HepG2 (cell line): ENCODE measurements around the gene OR2T34. TPM values are rescaled to one million over a fixed set of nuclear protein-coding genes. Genes with fewer than 3 reads are reported as not detected.
"Not testable (repeated sequence)": the region's sequence is repeated elsewhere in the genome, so short reads cannot be mapped to it uniquely, and the experiment has no call there.

ENCODE experiments used
- ATAC-seq: fragments of 200-7000 bp; cut with Tn5 transposase; 3 replicates; pipeline ENCODE4 v1.9.1; 2020; ENCODE audit warnings: mild to moderate bottlenecking, moderate library complexity
- BruUV-seq: library from RNA; stranded (reverse); fragments of 400-500 nt; replicated peaks from 2 replicates; lab custom pipeline; 2021; lab: Mats Ljungman, UMichigan
- CTCF ChIA-PET: fragments of 300-600 bp; formaldehyde crosslinking; extraction: SDS; loops from one replicate; lab custom pipeline; 2021; ENCODE audit warnings: low total read pairs, inconsistent platforms, low intra/inter-chr PET ratio; lab: Yijun Ruan, JAX
- POLR2A ChIA-PET: fragments of 350-600 bp; sonication (Branson Sonifier 250); formaldehyde crosslinking; loops from one replicate; lab custom pipeline; 2020; ENCODE audit warnings: antibody characterized with exemption, inconsistent platforms; lab: Yijun Ruan, JAX
- DNase-seq: peaks from one replicate; pipeline ENCODE4 v3.0.0-alpha.2; 2015; ENCODE audit warnings: low spot score
- FAIRE-seq: peaks from 3 replicates; lab custom pipeline; 2011; peaks lifted over from hg19 to GRCh38; lab: Jason Lieb, UNC
- H2AFZ ChIP-seq: one replicate; pipeline ENCODE4 v1.6.1; 2011; ENCODE audit warnings: low read length, inconsistent platforms
- H3K27ac ChIP-seq: fragments of 300-600 bp; 3 replicates; pipeline ENCODE4 v1.8.0; 2011; ENCODE audit warnings: mixed run types, mild to moderate bottlenecking, mixed read lengths, low read length, inconsistent platforms; ENCODE audit not compliant: insufficient read depth; ENCODE audit errors: extremely low read length
- H3K27me3 ChIP-seq, 2 experiments: fragments of 200-600 bp in 1 of 2; 2 replicates in 1 of 2; 3 replicates in 1 of 2; pipeline versions ENCODE4 v1.6.0 to v1.8.0; 2011; ENCODE audit warnings: low read length in 2 of 2, mild to moderate bottlenecking in 2 of 2, moderate library complexity in 2 of 2, inconsistent platforms in 1 of 2; ENCODE audit not compliant: insufficient read depth in 2 of 2, control insufficient read depth in 1 of 2
- H3K36me3 ChIP-seq, 2 experiments: fragments of 200-600 bp in 1 of 2; replicated peaks in 1 of 2; 2 replicates in 1 of 2; 3 replicates in 1 of 2; pipeline versions ENCODE4 v1.5.1 to v1.8.0; 2011; ENCODE audit warnings: low read length in 2 of 2, inconsistent platforms in 1 of 2; ENCODE audit not compliant: insufficient read depth in 2 of 2, control insufficient read depth in 1 of 2
- H3K4me1 ChIP-seq: 2 replicates; pipeline ENCODE4 v1.5.1; 2012; ENCODE audit warnings: low read length, inconsistent platforms; ENCODE audit not compliant: insufficient read depth
- H3K4me2 ChIP-seq: 2 replicates; pipeline ENCODE4 v1.6.0; 2011; ENCODE audit warnings: low read depth, low read length, inconsistent platforms
- H3K4me3 ChIP-seq, 3 experiments: fragments of 200-600 bp in 1 of 3; sonication (generic), shearing (Covaris generic) in 1 of 3; replicated peaks in 1 of 3; 2 replicates each; pipeline ENCODE4 v1.5.1; 2011 to 2016; ENCODE audit warnings: low read length in 3 of 3, inconsistent platforms in 2 of 3, low read depth in 2 of 3, mild to moderate bottlenecking in 2 of 3, control low read depth in 1 of 3, mixed read lengths in 1 of 3; ENCODE audit not compliant: insufficient read depth in 1 of 3
- H3K79me2 ChIP-seq: one replicate; pipeline ENCODE4 v1.6.1; 2011; ENCODE audit warnings: low read length, inconsistent platforms; ENCODE audit not compliant: insufficient read depth
- H3K9ac ChIP-seq: 2 replicates; pipeline ENCODE4 v1.6.0; 2011; ENCODE audit warnings: mild to moderate bottlenecking, low read depth, low read length, inconsistent platforms; ENCODE audit not compliant: insufficient read depth
- H3K9me3 ChIP-seq: 2 replicates; pipeline ENCODE4 v1.5.1; 2012; ENCODE audit warnings: mild to moderate bottlenecking, low read length
- H4K20me1 ChIP-seq: 2 replicates; pipeline ENCODE4 v1.6.0; 2011; ENCODE audit warnings: inconsistent platforms, mild to moderate bottlenecking, low read length, moderate library complexity; ENCODE audit not compliant: insufficient read depth
- MAFF ChIP-seq: IDR thresholded peaks from 2 replicates; pipeline ENCODE4 v1.6.1; 2011; ENCODE audit warnings: low read depth, low read length, improper control_type of control experiment
- MAFK ChIP-seq, 2 experiments: IDR thresholded peaks in 1 of 2; conservative IDR thresholded peaks in 1 of 2; 2 replicates each; pipeline ENCODE4 v1.6.1; 2011; ENCODE audit warnings: improper control_type of control experiment in 2 of 2, low read length in 2 of 2
- MIER2 ChIP-seq: IDR thresholded peaks from 2 replicates; pipeline ENCODE4 v1.6.1; 2016; ENCODE audit warnings: missing biosample characterization, missing genetic modification reagents
- NFE2L2 ChIP-seq: fragments of 150-350 bp; IDR thresholded peaks from 2 replicates; pipeline ENCODE4 v1.6.1; 2014; ENCODE audit warnings: low read length
- SP5 ChIP-seq: IDR thresholded peaks from 2 replicates; pipeline ENCODE4 v1.6.1; 2016; ENCODE audit warnings: low read depth, borderline replicate concordance
- TCF7 ChIP-seq: sonication (generic); IDR thresholded peaks from 2 replicates; pipeline ENCODE4 v1.6.1; 2016; ENCODE audit warnings: antibody characterized with exemption, low read depth
- ZBTB7B ChIP-seq: sonication (generic); formaldehyde crosslinking; IDR thresholded peaks from 2 replicates; pipeline ENCODE4 v1.4.0; 2020; ENCODE audit warnings: missing genetic modification reagents
- ZNF577 ChIP-seq: sonication (generic); formaldehyde crosslinking; IDR thresholded peaks from 2 replicates; pipeline ENCODE4 v1.4.0; 2020; ENCODE audit warnings: mild to moderate bottlenecking, low read depth, missing genetic modification reagents, borderline replicate concordance
- ZNF747 ChIP-seq: sonication (generic); formaldehyde crosslinking; IDR thresholded peaks from 2 replicates; pipeline ENCODE4 v1.8.1; 2023; ENCODE audit warnings: missing genetic modification reagents, mild to moderate bottlenecking, borderline replicate concordance
- WGBS: methylation state at CpG from one replicate; pipeline ENCODE4 v1.1.6; 2017; ENCODE audit warnings: low lambda C conversion rate; 5-methylcytosine and 5-hydroxymethylcytosine counted together
- in situ Hi-C: cut with HindIII; loops from 2 replicates; pipeline ENCODE4 v1.10.0; 2017; ENCODE audit warnings: low pct_unique_long_range_greater_than_20kb; ENCODE audit not compliant: extremely low pct_ligation_motif_present
- intact Hi-C: fragments of 100-400 bp; cut with micrococcal nuclease; formaldehyde crosslinking; loops from one replicate; pipeline ENCODE4 v1.10.0; 2022; ENCODE audit not compliant: unreplicated experiment
- polyA plus RNA-seq, 8 experiments: library from polyadenylated mRNA; depleted of rRNA in 3 of 8; stranded (reverse) in 7 of 8; unstranded in 1 of 8; fragments of >200 nt; fragmentation: Illumina TruSeq in 4 of 8; extraction: Trizol in 4 of 8; gene quantifications; 2 replicates each; pipeline versions ENCODE4 v1.2.1 to v1.2.3, GENCODE V29; 2011 to 2016; ENCODE audit warnings: low read depth in 4 of 8, missing spikeins in 1 of 8, mixed read lengths in 1 of 8; ENCODE audit not compliant: insufficient read depth in 1 of 8
- total RNA-seq, 5 experiments: library from RNA; depleted of rRNA; stranded (reverse); fragments of >200 nt; fragmentation: Illumina TruSeq; extraction: Trizol; gene quantifications; 2 replicates each; pipeline ENCODE4 v1.2.3, GENCODE V29; 2016; ENCODE audit warnings: low read depth in 1 of 5

Gene OR2T34
- total and polyA plus RNA-seq, 2 of the 13 experiments (the other 11 are each of a cell fraction or from before 2014, with no cell fraction given): not detected

GRCh38 chr1:248589334-248589733 is 14.8 kb upstream of the OR2T34 start (continued):
- no peak for TF ChIP-seq TCF7

GRCh38 chr1:248585266-248585665 is 10.7 kb upstream of the OR2T34 start:
- Histone ChIP-seq H2AFZ (no peak overlapping the region), H3K79me2 (no peaks in the 10 kb centered on the region)
- no peak for ATAC-seq
- TF ChIP-seq SP5 (CRISPR knock-in tag) (no peak), ZBTB7B (CRISPR knock-in tag) (no peak), ZNF577 (CRISPR knock-in tag) (no peak)
- TF ChIP-seq, all 625 proteins: peak for 0
- Histone ChIP-seq H3K27me3 (no peaks in the 10 kb centered on the region), H3K9me3 (no peaks in the 10 kb centered on the region), H3K4me2 (no peak overlapping the region), H3K27ac (no peak overlapping the region), H3K36me3 (no peaks in the 10 kb centered on the region), H3K4me3 (no peak overlapping the region), H3K4me1 (no peaks in the 10 kb centered on the region), H4K20me1 (no peaks in the 10 kb centered on the region), H3K9ac (no peak overlapping the region)
- BruUV-seq: no TSS peak
- ChIA-PET CTCF (no interaction called here), POLR2A (no interaction called here)
- in situ Hi-C loops: no loop called here
- intact Hi-C loops: no loop called here
- WGBS: 27% methylated on average over 3 of the region's 3 CpGs
- DNase-seq (no peak), FAIRE-seq (no peak)

GRCh38 chr1:248576260-248576980 is 1.9 kb upstream of the OR2T34 start:
- intact Hi-C loops: no loop called here
- Histone ChIP-seq H2AFZ (no peak overlapping the region), H4K20me1 (no peaks in the 10 kb centered on the region), H3K27ac (no peak overlapping the region), H3K36me3 (no peaks in the 10 kb centered on the region), H3K9ac (no peak overlapping the region), H3K27me3 (no peaks in the 10 kb centered on the region), H3K79me2 (no peaks in the 10 kb centered on the region), H3K4me1 (no peaks in the 10 kb centered on the region), H3K9me3 (no peaks in the 10 kb centered on the region), H3K4me3 (no peak overlapping the region), H3K4me2 (no peak overlapping the region)
- no peak for DNase-seq
- ChIA-PET POLR2A (no interaction called here), CTCF (no interaction called here)
- no peak for FAIRE-seq
- no peak for ATAC-seq
- no TSS peak for BruUV-seq
- WGBS: 13% methylated on average over 9 of the region's 9 CpGs
- TF ChIP-seq MAFF (peak; percentile 38; the same call in 1 of the 2 replicates), MIER2 (CRISPR knock-in tag) (no peak), MAFK (conservative IDR thresholded peaks at IDR 0.05 in 1 of 2, IDR thresholded peaks at IDR 0.05 in 1 of 2; ENCODE audit: low read length in 2 of 2) (peak; percentile 18 to 59; a peak in 2 of 4 replicates), NFE2L2 (peak; percentile 49), ZNF747 (no peak)
- in situ Hi-C loops: no loop called here

GRCh38 chr1:248573856-248574255 is 701 bp downstream of the OR2T34 start:
- H3K9ac ChIP-seq, H3K4me2 ChIP-seq, FAIRE-seq, in situ Hi-C loops, H4K20me1 ChIP-seq, H3K79me2 ChIP-seq, H3K4me1 ChIP-seq, H3K36me3 ChIP-seq, BruUV-seq, H3K4me3 ChIP-seq, intact Hi-C loops, ATAC-seq, DNase-seq, H3K27me3 ChIP-seq, H2AFZ ChIP-seq, POLR2A ChIA-PET, CTCF ChIA-PET, H3K27ac ChIP-seq, H3K9me3 ChIP-seq: not testable (repeated sequence)
- WGBS: 3% methylated on average over 5 of the region's 8 CpGs
